CD4-positive, alpha-beta T cell treated with Interleukin-12 subunit alpha and Interleukin-12 subunit beta, for 1 hour (primary cell): Measurements from ENCODE around the gene YEATS2.
"Not testable (repeated sequence)": the region's sequence is repeated elsewhere in the genome, so short reads cannot be mapped to it uniquely, and the experiment has no call there.

ENCODE experiments used
- DNase-seq: peaks from one replicate; pipeline ENCODE4 v3.0.0-alpha.2; 2020

YEATS2 gene

DNA sequence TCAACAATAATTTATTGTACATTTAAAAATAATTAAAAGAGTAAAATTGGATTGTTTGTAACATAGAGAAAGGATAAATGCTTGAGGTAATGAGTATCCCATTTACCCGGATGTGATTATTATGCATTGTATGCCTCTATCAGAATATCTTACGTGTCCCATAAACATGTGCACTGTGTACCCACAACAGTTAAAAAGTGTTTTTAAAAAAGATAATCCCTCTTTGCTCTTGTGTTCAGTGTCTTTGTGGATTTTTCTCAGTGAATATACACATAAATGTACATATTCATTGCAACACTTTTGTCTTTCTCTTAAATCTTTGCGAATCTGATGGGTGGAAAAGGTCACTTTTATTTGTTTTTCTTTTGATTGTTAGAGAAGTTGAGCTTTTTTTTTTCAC, 20.4 kb downstream of the YEATS2 start:
- no peak for DNase-seq

DNA sequence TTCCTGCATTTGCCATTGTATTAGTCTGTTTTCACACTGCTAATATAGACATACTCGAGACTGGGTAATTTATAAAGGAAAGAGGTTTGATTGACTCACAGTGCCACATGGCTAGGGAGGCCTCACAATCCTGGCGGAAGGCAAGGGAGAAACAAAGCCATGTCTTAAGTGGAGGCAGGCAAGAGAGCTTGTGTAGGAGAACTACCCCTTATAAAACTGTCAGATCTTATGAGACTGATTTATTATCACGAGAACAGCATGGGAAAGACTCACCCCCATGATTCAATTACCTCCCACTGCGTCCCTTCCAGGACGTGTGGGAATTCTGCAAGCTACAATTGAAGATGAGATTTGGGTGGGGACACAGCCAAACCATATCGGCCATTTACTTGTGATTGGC, 27.8 kb downstream of the YEATS2 start:
- no peak for DNase-seq

DNA sequence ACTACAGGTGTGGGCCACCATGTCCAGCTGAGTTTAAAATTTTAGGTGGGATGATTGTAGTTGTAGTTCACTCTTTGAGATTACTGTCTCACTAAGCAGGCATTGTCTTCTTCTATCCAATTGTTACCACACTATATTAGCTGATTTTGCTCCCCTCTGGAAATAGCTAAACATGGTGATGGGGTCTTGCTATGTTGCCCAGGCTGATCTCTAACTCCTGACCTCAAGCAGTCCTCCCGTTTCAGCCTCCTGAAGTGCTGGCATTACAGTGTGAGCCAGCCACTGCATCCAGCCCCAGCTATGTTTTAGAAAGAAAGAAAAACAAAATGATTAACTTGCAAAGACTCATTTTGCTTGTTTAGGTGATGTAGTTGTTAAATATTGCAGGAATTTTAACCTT, 30.6 kb downstream of the YEATS2 start:
- no peak for DNase-seq

DNA sequence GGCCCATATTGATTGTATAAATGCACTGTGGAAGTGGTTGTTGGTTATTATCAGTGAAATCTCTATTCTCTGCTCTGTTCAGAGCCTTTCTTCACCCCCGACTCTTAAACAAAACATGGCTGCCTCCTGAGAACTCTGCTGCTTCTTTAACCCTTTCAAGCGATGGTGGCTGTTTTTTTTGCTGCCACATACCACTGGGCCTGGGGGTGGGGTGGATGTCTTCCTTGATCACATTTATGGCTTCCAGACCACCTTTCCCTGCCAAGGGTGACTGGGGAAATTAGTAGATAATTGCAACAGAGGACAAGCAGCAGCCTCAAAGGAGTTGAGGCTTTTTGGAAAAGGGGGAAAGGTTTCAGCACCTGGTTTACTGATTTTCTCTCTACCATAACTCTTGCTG, 32.8 kb downstream of the YEATS2 start:
- no peak for DNase-seq

DNA sequence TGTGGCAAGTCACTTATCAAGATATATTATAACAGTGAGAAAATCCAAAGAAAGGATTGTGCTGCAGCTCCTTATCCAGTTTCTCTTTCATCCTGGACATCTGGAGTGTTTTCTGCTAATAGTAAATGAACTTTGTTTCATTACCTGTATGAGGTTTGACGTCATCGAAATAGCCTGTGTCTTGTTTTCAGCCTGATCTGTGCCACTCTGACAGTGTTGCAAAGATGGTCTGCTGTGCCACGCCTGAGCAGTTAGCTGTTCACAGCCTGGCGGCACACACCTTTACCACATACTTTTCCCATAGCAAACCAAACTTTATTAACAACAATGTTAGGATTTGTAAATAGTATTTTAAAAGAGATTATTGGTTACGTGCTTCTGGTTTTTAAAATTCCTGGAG, 34.0 kb downstream of the YEATS2 start:
- DNase-seq = no peak

DNA sequence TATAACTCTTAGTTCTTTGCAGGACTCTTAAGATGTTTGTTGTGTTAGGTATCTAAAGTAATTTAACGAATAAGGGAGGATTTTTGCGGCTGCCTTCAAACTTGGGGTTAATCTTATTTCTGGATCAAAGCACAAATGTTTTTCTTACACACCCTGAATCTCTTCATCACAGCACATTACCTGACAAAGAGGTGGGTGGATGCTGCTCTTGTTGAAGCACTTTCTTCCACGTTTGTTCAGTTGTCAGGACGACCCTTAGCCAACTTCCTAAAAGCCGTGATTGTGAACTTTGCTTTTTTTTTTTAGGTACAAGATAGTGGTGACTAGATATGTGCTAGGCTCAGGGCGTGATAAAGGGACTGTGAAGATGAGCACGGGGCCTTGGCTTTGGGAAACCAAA, 36.0 kb downstream of the YEATS2 start:
- no peak for DNase-seq

DNA sequence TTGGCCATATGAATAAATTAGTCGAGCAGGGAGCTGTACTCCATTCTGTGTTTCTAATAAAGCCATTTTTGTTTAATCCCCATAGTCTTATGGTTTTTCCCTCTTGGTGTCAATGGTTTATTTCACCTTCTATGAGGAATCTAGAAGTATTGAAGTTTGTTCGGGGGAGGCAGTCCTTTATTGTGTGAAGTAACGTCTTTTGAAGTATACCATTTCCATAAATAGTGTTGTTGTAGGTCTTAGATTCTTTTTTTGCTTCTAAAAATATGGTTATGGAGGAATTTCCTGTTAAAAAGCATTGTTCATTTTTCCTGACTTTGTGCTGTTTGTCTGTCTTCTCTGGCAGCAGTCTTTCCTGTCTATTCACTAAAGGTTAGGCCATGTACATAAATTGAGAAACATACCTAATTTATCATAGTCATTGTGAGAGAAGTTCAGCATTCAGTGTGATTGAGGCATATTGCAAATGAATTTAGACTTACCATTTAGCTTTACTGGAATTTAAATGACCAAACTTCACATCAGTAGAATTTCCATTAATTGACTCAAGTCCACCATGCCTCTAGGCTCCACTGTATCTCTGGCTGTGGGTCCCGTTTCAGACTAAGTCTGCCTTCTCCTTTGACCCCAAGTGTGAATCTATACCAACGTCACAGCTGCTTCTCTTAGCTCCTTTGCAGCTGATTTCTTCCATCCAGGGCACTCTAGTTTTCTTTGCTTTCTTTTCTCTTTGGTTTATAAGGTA, 37.3 kb downstream of the YEATS2 start:
- DNase-seq = no peak

DNA sequence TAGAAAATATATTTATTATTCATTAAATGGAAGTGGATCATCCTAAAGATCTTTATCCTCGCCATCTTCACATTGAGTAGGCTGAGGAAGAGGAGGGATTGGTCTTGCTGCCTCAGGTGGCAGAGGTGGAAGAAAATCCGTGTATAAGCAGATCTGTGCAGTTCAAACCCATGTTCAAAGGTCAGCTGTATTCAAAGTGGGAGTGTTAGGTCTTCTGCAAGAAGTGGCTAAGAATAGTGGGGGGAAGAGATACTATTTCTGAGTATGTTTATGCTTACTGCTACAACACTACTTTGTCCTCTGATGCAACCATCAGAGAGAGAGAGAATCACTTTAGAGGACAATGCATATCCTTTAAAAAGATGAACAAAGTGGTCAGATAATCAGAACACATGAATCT, 39.5 kb downstream of the YEATS2 start:
- no peak for DNase-seq

DNA sequence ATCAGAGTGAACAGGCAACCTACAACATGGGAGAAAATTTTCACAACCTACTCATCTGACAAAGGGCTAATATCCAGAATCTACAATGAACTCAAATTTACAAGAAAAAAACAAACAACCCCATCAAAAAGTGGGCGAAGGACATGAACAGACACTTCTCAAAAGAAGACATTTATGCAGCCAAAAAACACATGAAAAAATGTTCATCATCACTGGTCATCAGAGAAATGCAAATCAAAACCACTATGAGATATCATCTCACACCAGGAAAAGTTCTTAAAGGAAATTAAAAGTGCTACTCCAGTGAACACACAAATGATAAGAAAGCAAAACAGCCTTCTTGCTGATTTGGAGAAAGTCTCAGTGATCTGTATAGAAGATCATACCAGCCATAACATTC, 42.6 kb downstream of the YEATS2 start:
- not testable (repeated sequence) for DNase-seq

DNA sequence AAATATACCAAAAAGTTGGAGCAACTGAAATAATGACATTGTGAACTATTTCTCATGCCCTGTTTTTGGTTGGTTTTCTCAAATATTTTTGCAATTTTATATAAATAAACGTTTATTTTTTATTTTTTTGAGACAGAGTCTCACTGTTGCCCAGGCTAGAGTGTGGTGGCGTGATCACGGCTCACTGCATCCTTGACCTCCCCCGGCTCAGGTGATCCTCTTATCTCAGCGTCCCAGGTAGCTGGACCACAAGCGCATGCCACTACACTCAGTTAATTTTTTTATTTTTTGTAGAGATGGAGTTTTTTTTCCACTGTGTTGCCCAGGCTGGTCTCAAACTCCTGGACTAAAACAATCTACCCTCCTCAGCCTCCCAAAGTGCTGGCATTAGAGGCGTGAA, 45.6 kb downstream of the YEATS2 start:
- no peak for DNase-seq

DNA sequence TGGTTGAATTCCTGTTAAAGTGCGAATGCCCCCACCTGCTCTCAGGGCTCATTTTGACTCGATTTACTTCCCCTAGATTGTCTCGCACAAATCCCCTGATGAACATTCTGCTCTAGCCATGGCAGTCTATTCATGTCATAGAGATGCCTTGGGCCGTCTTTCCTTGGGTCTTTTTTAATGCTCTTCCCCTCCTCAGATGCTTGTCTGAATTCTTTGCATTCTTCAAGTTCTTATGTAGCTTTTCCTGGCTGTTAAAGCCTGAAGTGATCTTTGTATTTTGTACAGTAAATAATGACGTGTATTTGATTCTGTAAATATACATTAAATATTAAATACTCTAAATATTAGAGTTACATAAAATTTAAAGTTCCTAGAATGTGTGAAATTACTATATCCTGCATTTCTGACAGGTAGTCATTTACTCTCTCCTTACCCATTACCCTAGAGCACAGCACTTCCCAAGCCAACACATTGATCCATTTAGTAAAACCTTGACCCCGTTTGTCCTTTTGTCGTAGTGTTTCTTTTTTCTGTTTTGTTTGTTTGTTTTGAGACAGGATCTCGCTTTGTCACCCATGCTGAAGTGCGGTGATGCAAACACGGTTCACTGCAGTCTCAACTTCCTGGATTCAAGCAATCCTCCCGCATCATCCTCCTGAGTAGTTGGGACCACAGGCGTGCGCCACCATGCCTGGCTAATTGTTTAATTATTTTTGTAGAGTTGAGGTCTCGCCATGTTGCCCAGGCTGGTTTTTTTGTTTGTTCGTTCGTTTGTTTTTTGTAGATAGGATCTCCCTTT, 47.9 kb downstream of the YEATS2 start:
- no peak for DNase-seq

DNA sequence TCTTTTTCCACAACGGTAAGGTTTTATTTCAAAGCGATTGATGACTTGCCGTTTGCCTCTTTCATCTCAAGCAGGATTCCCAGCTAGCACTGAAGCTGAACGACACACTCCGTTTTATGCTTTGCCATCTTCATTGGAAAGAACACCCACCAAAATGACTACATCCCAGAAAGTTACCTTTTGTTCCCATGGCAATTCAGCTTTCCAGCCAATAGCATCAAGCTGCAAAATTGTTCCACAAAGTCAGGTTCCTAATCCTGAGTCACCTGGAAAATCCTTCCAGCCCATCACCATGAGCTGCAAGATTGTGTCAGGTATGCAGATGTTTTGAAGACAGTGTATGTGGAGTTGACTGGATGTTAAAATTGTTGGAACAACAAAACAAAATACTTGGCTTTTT, 56.5 kb downstream of the YEATS2 start:
- no peak for DNase-seq

DNA sequence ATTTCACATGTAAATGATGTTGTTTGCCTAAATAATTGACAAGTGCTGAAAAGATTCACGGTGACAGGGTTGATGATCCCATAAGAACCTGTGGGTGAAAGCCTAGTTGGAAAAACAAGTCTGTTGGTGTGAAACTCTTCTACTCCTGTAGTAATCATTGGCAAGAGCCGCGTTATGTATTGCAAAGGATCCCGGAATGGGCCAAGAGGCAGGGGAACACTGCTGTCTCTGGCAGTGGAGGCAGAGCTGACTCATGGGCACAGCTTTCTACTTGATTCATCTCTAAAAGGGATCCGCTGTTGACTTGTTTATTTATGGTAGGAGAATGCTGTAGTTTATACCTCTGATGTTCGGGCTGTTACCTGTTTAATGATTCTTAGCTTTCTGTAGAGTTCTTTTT, 64.7 kb downstream of the YEATS2 start:
- no peak for DNase-seq

DNA sequence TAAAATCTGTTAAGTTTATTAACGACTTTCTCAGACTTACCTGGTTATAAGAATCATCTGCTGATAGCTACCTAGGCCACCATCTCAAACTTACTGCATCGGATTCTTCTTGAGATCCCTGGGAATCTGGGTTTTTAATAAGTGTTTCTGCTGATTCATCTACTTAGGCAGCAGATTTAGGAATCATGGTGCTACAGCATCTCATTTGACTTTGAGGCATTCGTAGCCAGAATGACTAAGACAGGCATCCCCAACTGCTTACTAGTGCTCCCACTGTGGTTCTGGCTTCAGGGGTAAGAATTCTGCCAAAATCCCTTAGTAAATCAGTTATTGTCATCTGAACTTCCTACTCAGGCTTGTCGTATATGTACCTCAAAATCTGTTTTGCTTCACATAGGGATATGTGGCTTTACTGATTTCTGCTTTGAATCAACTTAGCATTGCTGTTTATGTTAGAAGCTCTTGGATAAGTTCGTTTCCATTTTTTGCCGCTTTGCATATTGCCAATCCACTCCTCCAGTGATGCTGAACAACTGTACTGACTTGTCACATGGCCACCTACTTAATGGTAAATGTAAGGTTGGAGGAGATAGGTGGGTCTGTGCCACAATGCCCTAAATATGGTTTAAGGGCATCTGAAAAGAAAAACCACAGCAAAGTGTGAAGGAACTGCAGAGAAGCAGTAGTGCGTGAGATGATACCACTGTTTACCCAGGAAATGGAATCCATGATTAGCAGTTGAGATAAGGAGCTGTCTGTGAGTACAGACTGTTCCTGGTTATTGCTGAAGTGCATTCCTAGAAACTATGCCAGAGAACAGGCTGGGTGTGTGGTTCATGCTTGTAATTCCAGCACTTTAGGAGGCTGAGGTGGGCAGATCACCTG, 67.5 kb downstream of the YEATS2 start:
- no peak for DNase-seq

DNA sequence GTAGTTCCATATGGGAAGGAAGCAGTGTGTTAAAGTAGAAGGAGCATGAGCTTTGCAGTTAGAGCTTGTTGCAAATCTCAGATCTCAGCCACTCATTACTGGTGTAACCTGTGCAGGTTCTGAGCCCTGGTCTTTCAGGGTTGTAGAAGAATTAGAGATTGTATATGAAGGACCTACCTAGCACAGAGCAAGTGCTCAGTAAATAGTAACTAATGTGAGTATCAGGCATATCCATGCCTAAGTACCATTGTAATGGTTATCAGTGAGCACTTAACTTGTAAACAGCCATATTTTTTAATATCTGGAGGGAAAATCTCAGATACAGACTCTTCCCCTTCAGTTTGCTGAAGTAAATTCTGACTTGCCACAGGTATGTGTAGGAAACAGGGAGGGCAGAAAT, 68.5 kb downstream of the YEATS2 start:
- no peak for DNase-seq

DNA sequence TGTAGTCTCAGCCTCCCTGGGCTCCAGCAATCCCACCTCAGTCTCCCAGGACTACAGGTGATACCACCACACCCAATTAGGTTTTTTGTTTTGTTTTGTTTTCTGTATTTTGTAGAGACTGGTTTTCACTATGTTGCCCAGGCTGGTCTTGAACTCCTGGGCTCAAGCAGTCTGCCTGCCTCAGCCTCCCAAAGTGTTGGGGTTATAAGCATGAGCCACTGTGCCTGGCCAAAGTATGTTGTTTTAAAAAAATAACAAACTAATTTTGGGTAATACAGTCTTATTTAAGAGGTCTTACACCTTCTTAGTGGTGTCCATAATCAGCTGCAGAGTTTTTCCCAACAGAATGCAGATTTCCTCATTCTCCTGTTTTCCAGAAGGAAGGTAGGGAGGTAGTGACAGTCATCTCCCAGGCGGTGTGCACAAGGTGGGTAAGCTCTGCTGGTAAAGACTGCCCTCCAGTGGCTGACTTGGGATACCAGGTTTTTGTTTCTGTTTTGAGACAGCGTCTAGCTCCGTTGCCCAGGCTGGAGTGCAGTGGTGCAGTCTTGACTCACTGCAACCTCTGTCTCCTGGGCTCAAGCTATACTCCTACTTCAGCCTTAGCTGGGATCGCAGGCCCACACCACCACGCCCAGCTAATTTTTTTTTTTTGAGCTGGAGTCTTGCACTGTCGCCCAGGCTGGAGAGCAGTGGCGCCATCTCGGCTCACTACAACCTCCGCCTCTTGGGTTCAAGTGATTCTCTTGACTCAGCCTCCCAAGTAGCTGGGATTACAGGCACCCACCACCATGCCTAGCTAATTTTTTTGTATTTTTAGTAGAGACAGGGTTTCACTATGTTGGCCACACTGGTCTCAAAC, 69.4 kb downstream of the YEATS2 start:
- DNase-seq = peak; percentile 79

DNA sequence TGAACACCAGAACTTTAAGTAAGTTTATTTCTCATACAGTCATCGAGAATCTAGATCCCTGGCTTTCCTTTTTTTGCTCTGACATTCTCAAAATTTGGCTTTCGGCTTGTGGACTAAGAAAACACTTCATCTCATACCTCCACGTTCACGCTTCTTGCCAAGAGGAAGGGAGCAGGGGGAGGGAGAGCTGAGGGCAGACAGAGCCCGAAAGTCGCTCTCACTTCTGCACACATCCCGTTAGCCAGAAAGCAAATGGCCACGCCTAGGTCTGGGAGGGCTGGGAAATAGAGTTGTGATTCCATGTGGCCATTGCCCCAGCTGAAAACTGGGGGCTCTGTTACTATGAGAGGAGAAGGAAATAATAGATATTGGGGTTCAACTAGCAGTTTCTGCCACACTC, 70.5 kb downstream of the YEATS2 start:
- DNase-seq = no peak

DNA sequence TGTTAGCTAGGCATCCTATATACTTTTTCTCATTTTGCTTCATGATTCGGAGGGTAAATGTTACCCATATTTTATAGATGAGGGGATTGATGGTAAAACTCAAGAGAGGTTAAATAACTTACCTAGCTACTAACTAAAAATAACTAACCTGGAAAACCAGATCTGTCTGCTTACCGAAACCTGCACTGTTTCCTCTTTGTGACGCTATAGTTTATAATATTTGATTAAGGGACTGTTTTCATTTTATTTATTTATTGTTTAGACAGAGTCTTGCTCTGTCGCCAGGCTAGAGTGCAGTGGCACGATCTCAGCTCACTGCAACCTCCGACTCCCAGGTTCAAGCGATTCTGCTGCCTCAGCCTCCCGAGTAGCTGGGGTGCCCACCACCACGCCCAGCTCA, 71.9 kb downstream of the YEATS2 start:
- no peak for DNase-seq

DNA sequence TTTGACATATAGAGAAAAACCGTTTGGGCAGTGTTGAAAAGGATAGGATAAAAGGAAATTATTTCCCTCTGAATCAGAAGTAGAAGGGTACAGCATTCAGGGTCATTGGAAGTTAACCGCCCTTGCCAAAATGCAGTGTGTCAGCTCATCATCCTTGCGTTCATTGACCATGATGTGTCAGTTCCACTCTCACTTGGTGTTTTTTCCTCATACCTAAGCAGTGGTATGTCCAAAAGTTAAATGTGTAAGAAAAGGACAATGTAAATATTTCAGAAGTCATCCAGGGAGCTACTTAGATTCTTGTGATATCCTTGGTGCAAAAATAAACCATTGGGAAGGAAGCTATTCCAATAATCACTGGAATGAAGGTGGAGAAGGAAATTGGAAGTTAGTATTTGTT, 77.0 kb downstream of the YEATS2 start:
- DNase-seq = no peak

DNA sequence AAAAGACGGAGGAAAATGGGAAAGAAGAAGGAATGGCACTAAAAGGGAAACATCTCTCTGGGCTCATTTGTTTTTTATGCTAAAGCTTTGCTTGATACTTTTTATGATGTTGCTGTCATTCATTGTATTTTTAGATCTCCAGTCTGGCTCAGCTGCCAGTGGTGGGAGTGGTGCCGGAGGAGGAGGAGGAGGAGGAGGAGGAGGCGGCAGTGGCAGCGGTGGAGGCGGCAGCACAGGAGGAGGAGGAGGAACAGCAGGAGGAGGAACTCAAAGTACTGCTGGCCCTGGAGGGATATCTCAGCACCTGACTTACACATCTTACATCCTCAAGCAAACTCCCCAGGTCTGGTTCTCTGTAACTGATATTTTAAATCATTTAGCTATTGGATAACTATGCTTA, 78.2 kb downstream of the YEATS2 start:
- DNase-seq = no peak

DNA sequence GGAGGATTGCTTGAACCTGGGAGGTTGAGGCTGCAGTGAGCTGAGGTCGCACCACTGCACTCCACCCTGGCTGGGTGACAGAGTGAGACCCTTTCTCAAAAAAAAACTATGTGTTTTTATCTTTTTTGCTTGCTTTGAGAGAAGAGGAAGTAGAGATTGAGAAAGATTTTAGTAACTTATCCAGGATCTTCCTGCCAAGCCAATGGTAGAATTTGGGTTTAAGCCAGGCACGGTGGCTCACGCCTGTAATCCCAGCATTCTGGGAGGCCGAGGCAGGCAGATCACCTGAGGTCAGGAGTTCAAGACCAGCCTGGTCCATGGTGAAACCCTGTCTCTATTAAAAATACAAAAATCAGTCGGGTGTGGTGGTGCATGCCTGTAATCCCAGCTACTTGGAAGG, 78.9 kb downstream of the YEATS2 start:
- DNase-seq = not testable (repeated sequence)

DNA sequence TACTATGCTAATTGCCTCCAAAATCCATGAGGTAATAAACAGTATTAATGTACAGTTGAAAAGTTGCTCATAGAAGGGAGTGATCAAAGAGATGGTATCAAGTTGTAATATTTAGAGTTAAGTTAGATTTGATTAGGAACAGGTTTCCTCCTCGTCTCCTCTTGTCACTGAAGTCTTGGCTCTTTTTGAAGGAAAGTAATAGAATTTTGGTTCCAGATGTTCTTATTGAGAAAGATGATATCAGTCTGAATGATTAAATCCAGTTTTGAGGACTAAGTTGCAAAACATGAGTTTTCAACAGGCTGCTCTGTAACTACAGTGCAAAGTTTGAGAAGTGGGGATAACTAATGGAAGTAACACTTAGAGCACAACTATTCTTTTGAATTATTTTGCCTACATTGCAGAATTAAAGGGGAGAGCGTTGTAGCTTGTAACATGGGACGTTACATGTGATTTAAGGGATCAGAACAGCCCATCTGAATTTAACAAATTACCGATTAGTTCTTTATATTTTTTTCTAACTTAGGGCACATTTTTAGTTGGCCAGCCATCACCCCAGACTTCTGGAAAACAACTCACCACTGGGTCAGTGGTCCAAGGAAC, 79.5 kb downstream of the YEATS2 start:
- DNase-seq = no peak
